ENCODE results near the gene NPPB.

DNA sequence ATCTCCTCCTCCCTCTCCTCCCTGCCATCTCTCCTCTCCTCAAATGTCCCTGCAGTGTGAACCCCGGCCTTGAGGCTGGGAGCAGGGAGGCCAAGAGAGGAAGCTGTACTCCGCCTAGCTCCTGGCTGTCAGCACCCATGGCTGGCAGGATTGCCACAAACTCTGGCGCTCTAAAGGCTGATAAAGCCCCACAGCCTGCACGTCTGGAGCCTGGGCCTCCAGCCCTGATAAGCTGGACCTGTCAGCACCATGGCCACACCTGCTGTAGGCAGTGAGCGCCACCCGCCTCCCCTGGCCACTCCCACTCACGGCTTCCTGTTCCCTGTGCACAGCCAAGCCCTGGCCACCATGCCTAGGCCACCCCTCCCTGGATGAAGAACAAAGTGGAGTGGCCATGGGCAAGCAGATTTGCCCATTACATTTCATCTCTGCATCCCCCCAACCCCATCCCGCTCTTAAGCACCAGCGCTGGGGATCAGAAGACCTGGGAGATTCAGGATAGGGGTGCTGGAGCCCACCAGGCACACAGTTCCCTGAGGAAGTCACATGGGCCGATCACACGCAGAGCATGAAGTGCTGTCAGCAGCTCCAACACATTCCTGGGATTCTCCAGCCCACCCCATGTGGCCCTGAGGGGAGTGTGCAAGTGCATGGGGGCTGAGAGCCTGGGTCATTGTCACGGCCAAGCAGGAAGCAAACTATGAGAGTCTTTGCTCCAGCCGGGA is 24.2 kb upstream of the NPPB start:
- no peak for TF ChIP-seq POLR2AphosphoS5 (IDR thresholded peaks at IDR 0.05; ENCODE audit: low read depth, low read length)
- TF ChIP-seq POLR2A (IDR thresholded peaks at IDR 0.05; ENCODE audit: low read depth, low read length) = no peak
- TF ChIP-seq TAF1 (IDR thresholded peaks at IDR 0.05; ENCODE audit: borderline replicate concordance, low read depth, low read length) = no peak

Data from GM12892 (cell line).